Activated T-helper 17 cell treated with anti-CD3 and anti-CD28 coated beads, Interleukin-2, amount 50 U/mL, for 72 hours (primary cell): ENCODE data around the gene GPATCH8. TPM values are rescaled to one million over a fixed set of nuclear protein-coding genes. Genes with fewer than 3 reads are reported as not detected.
"Not testable (repeated sequence)": the region's sequence is repeated elsewhere in the genome, so short reads cannot be mapped to it uniquely, and the experiment has no call there.

ENCODE experiments used
- ATAC-seq: fragments of 150-1000 bp; cut with Tn5 transposase; replicated peaks from 2 replicates; pipeline ENCODE4 v1.10.0; 2021; ENCODE audit warnings: mild to moderate bottlenecking, moderate library complexity
- H3K27ac Mint-ChIP-seq: one replicate; pipeline ENCODE4 v1.8.0; 2022; ENCODE audit warnings: mixed read lengths
- H3K27me3 Mint-ChIP-seq: one replicate; pipeline ENCODE4 v1.8.0; 2022; ENCODE audit warnings: mixed read lengths
- H3K36me3 Mint-ChIP-seq: one replicate; pipeline ENCODE4 v1.8.0; 2022; ENCODE audit warnings: low read depth, mild to moderate bottlenecking, mixed read lengths
- H3K4me1 Mint-ChIP-seq: one replicate; pipeline ENCODE4 v1.8.0; 2022; ENCODE audit warnings: mixed read lengths
- H3K4me3 Mint-ChIP-seq: one replicate; pipeline ENCODE4 v1.8.0; 2022; ENCODE audit warnings: mild to moderate bottlenecking, mixed read lengths
- H3K9me3 Mint-ChIP-seq: one replicate; pipeline ENCODE4 v1.8.0; 2022; ENCODE audit warnings: mixed read lengths
- total RNA-seq, 2 donors: library from RNA; stranded (reverse); gene quantifications; one replicate each; pipeline ENCODE4 v1.2.3, GENCODE V29; 2022

Gene GPATCH8
- total RNA-seq, 2 donors from 2014 or later, result 40.3 to 43.7 TPM

DNA sequence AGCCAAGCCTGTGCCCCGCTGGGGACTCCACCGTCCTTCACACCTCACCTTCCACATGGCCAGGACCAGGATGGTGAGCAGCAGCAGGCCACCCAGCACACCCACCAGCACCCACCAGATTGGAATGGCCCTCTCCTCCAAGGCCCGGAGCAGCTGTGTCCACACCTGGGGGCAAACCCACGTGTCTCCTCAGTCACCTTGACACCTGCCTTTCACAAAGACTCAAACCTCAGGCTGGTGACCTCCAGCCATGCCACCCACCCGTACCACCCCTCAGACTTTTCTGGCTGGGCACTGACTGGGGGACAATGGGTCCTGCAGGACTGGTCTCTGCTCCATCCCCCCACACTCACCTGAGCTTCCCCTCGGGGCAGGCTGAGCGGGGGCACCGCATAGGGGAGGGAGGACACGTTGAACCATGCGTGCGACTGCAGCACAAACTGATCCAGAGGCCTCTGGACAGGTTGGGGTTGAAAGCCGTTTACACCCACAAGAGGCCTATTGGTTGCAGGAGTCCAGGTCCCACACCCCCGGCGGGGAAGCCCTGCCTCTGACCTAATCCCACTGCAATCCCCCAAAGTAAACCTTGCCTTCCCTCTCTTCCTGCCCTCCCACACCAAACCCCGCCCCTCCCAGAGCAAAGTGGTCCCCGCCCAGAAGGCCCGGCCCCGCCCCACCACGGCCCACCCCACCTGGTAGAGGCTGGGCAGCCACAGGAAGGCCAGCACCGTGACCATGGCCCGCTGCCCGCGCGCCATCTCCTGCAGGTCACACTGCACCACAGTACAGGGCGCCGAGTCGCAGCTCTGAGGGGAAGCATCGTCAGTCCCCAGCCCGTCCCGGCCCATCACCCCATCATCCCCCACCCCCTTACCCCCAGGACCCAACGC lies 128.7 kb downstream of the GPATCH8 start:
- Mint-ChIP-seq H3K4me3 (no peak overlapping the region), H3K36me3 (no peaks in the 10 kb centered on the region), H3K4me1 (no peaks in the 10 kb centered on the region), H3K9me3 (no peaks in the 10 kb centered on the region), H3K27ac (no peak overlapping the region), H3K27me3 (peaks cover 14% of the 10 kb centered on the region)
- no peak for ATAC-seq

DNA sequence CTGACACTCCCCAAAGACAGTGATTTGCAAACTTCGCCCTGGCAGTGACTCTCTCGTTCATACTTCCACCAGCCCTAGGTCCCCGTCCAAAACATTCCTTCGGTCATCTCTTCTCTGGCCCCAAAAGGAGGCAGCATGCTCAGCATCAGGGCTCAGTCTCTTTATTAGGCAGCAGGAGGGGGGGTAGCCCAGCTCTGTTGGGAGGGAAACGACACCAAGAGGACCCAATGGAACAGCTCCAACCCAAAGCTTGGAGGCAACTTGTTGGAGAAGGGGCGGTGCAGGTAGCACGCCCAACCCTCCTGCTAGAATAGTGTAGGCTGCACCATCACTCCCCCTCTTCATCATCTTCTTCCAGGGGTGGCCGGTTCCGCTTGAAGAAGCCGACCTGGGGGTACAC lies 131.2 kb downstream of the GPATCH8 start:
- Mint-ChIP-seq H3K27me3 (peaks cover 15% of the 10 kb centered on the region), H3K27ac (no peak overlapping the region), H3K9me3 (no peaks in the 10 kb centered on the region), H3K4me3 (no peak overlapping the region), H3K36me3 (no peaks in the 10 kb centered on the region), H3K4me1 (no peaks in the 10 kb centered on the region)
- no peak for ATAC-seq

DNA sequence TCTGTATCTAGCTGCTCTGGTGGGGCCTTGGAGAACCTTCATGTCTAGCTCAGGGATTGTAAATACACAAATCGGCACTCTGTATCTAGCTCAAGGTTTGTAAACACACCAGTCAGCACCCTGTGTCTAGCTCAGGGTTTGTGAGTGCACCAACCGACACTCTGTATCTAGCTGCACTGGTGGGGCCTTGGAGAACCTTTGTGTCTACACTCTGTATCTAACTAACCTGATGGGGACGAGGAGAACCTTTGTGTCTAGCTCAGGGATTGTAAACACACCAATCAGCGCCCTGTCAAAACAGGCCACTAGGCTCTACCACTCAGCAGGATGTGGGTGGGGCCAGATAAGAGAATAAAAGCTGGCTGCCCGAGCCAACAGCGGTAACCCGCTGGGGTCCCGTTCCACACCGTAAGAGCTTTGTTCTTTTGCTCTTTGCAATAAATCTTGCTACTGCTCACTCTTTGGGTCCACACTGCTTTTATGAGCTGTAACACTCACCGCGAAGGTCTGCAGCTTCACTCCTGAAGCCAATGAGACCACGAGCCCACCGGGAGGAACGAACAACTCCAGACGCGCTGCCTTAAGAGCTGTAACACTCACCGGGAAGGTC lies 133.7 kb downstream of the GPATCH8 start:
- peaks cover 15% of the 10 kb centered on the region for H3K27me3 Mint-ChIP-seq
- H3K36me3 Mint-ChIP-seq, ATAC-seq, H3K4me1 Mint-ChIP-seq, H3K4me3 Mint-ChIP-seq, H3K27ac Mint-ChIP-seq, H3K9me3 Mint-ChIP-seq: not testable (repeated sequence)

DNA sequence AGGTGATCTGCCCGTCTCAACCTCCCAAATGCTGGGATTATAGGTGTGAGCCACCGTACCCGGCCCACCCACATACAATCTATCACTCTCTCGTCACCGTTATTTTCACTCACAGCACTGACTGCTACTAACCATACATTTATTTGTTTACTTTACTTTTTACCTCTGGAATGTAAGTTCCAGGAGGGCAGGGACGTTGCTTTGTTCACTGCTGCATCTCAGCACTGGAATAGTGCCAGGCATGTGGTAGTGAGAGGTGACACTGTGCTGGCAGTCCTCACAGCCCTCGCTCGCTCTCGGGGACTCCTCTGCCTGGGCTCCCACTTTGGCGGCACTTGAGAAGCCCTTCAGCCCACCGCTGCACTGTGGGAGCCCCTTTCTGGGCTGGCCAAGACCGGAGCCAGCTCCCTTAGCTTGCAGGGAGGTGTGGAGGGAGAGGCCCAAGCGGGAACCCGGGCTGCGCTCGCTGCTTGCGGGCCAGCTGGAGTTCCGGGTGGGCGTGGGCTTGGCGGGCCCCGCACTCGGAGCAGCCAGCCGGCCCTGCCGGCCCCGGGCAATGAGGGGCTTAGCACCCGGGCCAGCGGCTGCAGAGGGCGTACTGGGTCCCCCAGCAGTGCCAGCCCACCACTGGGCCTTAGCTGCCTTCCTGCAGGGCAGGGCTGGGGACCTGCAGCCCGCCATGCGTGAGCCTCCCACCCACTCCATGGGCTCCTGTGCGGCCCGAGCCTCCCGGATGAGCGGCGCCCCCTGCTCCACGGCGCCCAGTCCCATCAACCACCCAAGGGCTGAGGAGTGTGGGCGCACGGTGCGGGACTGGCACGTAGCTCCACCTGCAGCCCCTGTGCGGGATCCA lies 134.6 kb downstream of the GPATCH8 start:
- peaks cover 15% of the 10 kb centered on the region for H3K27me3 Mint-ChIP-seq
- not testable (repeated sequence) for H3K27ac Mint-ChIP-seq, H3K9me3 Mint-ChIP-seq, H3K4me3 Mint-ChIP-seq, ATAC-seq, H3K36me3 Mint-ChIP-seq, H3K4me1 Mint-ChIP-seq

- H3K27me3 Mint-ChIP-seq, result peaks cover 12% of the 10 kb centered on the region
- no peaks in the 10 kb centered on the region for H3K36me3 Mint-ChIP-seq
- no peaks in the 10 kb centered on the region for H3K4me1 Mint-ChIP-seq
- ATAC-seq, result no peak
- H3K9me3 Mint-ChIP-seq, result no peaks in the 10 kb centered on the region
- no peak overlapping the region for H3K27ac Mint-ChIP-seq
- no peak overlapping the region for H3K4me3 Mint-ChIP-seq
Measured at GRCh38 chr17:44367231-44367979, 135.8 kb downstream of the GPATCH8 start.

DNA sequence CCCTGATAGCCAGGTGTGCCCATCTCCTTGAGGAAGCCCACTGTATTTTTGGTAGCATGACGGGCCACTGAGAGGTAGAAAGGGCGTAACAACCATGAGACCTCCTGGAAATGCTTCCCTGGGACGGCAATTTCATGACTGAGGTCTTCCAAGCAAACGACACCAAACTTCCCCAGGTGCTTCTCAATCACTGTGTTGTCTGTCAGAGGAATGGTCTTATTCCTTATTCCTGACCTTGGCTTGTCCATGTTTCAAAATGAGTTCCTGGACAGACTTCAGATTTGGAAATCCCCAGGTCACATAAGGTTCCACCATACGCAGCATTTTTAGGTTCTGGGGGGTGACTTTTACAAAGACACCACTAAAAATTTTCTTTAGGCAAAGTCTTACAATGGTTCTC lies 138.2 kb downstream of the GPATCH8 start:
- H3K36me3 Mint-ChIP-seq, H3K27ac Mint-ChIP-seq, H3K4me1 Mint-ChIP-seq, ATAC-seq, H3K9me3 Mint-ChIP-seq: not testable (repeated sequence)
- H3K4me3 Mint-ChIP-seq, result peak overlapping the region; percentile 58
- H3K27me3 Mint-ChIP-seq, result peaks cover 12% of the 10 kb centered on the region

- ATAC-seq, result peak; percentile 93
- peaks cover 12% of the 10 kb centered on the region for H3K27me3 Mint-ChIP-seq
- H3K27ac Mint-ChIP-seq, result no peak within 1 kb of the TSS
- H3K4me1 Mint-ChIP-seq, result peaks cover 6% of the 10 kb centered on the region
- H3K9me3 Mint-ChIP-seq, result no peaks in the 10 kb centered on the region
- peak within 1 kb of the TSS; percentile 58 for H3K4me3 Mint-ChIP-seq
- no peaks in the 10 kb centered on the region for H3K36me3 Mint-ChIP-seq
Measured at GRCh38 chr17:44363613-44364159, 139.5 kb downstream of the GPATCH8 start, which contains the start of gene FAM171A2. Gene FAM171A2 (minus strand): TSS chr17:44363853. CDS start chr17:44363714, 139 bp downstream.

GRCh38 chr17:44362949-44363612 lies 140.1 kb downstream of the GPATCH8 start:
- peak overlapping the region; percentile 42 for H3K4me3 Mint-ChIP-seq
- H3K9me3 Mint-ChIP-seq, result no peaks in the 10 kb centered on the region
- no peaks in the 10 kb centered on the region for H3K36me3 Mint-ChIP-seq
- H3K27ac Mint-ChIP-seq, result no peak overlapping the region
- peaks cover 12% of the 10 kb centered on the region for H3K27me3 Mint-ChIP-seq
- peaks cover 6% of the 10 kb centered on the region for H3K4me1 Mint-ChIP-seq
- peak; percentile 50 for ATAC-seq

- Mint-ChIP-seq H3K27ac (no peak overlapping the region), H3K27me3 (peaks cover 8% of the 10 kb centered on the region)
- ATAC-seq, result no peak
Measured at GRCh38 chr17:44362459-44362948, 140.7 kb downstream of the GPATCH8 start.

GRCh38 chr17:44361292-44362260 lies 141.6 kb downstream of the GPATCH8 start:
- Mint-ChIP-seq H3K4me1 (peaks cover 6% of the 10 kb centered on the region), H3K9me3 (no peaks in the 10 kb centered on the region), H3K4me3 (no peak overlapping the region), H3K27ac (no peak overlapping the region), H3K36me3 (no peaks in the 10 kb centered on the region), H3K27me3 (peaks cover 4% of the 10 kb centered on the region)
- ATAC-seq, result no peak

More at GRCh38 chr17:44362459-44362948, 140.7 kb downstream of the GPATCH8 start:
- Mint-ChIP-seq H3K4me1 (peaks cover 6% of the 10 kb centered on the region), H3K4me3 (peak overlapping the region; percentile 42), H3K9me3 (no peaks in the 10 kb centered on the region), H3K36me3 (no peaks in the 10 kb centered on the region)

- no peaks in the 10 kb centered on the region for H3K36me3 Mint-ChIP-seq
- no peaks in the 10 kb centered on the region for H3K9me3 Mint-ChIP-seq
- no peak overlapping the region for H3K4me3 Mint-ChIP-seq
- H3K4me1 Mint-ChIP-seq, result peaks cover 6% of the 10 kb centered on the region
- H3K27me3 Mint-ChIP-seq, result peaks cover 4% of the 10 kb centered on the region
- no peak for ATAC-seq
- H3K27ac Mint-ChIP-seq, result no peak overlapping the region
Measured at GRCh38 chr17:44360826-44361225, 142.4 kb downstream of the GPATCH8 start.

GRCh38 chr17:44360144-44360533 lies 143.1 kb downstream of the GPATCH8 start:
- Mint-ChIP-seq H3K4me1 (peaks cover 6% of the 10 kb centered on the region), H3K36me3 (no peaks in the 10 kb centered on the region), H3K9me3 (no peaks in the 10 kb centered on the region), H3K4me3 (no peak overlapping the region), H3K27ac (no peak overlapping the region), H3K27me3 (peaks cover 4% of the 10 kb centered on the region)
- no peak for ATAC-seq
